AG10803 (cell line): ENCODE results near the gene CUL4A.

Source experiments
- DNase-seq: peaks from one replicate; pipeline ENCODE4 v3.0.0; 2010; ENCODE audit warnings: low read depth
- H3K4me3 ChIP-seq: 2 replicates; pipeline ENCODE4 v1.5.1; 2011; ENCODE audit warnings: mild to moderate bottlenecking, low read length, control low read depth
- CTCF ChIP-seq: conservative IDR thresholded peaks from 2 replicates; pipeline ENCODE4 v1.5.1; 2011; ENCODE audit warnings: mild to moderate bottlenecking, low read length, control low read depth, inconsistent platforms

CUL4A gene

DNA sequence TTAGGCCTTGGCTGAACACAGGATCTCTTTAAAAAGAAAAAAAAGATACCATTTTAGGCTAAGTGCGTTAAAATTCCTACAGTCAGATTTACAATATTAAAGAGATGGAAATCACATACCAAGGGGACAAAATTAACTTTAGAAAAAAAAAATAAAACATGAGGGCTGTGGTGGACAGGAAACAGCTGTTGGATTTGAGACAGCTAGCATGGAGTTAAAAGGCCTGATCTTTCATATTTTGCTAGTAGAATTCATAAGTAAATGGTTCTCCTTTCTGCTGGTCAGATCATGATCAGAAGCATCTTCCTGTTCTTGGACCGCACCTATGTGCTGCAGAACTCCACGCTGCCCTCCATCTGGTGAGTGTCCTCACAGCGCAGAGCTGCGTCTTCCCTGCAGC lies 19.7 kb downstream of the CUL4A start:
- no peak for TF ChIP-seq CTCF
- no peak for DNase-seq

DNA sequence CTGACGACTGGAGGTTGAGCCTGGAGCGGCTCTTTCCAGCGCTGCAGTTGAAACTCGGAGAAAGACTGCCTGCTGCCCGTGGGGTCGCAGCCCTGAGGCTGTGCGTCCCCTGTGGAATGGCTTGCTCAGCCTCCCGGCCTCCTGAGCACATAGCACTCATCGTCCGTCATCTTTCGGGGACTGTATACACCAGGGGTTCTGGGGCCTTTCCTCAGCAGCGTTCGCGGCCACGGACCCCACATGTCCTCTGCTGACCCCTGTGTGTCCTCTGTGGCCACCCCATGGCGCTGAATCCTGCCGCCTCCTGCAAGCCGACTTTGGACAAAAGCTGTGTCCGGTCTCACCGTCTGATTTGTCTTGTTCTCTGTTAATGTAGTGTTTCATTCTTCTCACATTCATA lies 20.4 kb downstream of the CUL4A start:
- no peak for DNase-seq
- no peak overlapping the region for H3K4me3 ChIP-seq
- no peak for TF ChIP-seq CTCF

More for the DNA sequence above, 19.7 kb downstream of the CUL4A start:
- H3K4me3 ChIP-seq, result no peak overlapping the region

DNA sequence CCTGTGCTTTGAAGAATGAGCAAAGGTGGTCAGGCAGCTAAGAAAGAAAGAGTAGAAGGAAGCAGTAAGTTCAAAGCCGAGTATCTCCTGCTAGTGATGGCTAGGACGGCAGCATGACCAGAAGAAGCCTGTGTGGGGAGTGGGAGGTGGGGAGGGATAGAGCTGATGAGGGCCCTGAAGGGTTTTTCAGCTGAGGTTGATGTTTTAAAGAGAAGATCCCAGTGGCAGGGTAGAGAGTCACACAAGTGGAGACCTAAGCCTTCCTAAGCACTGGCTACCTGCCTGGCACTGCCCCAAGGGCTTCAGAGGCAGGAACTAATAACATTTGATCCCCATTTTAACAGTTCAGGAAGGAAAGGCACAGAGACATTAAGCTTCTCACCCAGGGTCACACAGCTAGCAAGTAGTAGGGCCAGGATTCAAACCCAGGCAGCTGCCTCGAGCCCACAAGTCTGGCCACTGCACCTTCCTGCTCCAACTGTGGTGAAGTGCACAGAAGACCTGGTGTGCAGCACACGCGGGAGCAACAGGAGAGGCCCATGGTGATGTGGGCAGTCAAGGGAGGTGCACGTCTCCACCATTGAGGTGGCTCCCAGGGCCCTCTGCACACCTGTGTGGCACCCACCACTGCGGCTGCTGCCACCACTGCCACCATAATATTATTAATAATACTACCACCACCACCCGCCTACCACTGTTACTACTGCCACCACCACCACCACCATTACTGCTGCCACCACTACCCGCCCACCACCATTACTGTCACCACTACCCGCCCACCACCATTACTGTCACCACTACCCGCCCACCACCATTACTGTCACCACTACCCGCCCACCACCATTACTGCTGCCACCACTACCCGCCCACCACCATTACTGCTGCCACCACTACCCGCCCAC lies 22.1 kb downstream of the CUL4A start:
- H3K4me3 ChIP-seq, result no peak overlapping the region
- TF ChIP-seq CTCF, result no peak
- DNase-seq, result no peak

DNA sequence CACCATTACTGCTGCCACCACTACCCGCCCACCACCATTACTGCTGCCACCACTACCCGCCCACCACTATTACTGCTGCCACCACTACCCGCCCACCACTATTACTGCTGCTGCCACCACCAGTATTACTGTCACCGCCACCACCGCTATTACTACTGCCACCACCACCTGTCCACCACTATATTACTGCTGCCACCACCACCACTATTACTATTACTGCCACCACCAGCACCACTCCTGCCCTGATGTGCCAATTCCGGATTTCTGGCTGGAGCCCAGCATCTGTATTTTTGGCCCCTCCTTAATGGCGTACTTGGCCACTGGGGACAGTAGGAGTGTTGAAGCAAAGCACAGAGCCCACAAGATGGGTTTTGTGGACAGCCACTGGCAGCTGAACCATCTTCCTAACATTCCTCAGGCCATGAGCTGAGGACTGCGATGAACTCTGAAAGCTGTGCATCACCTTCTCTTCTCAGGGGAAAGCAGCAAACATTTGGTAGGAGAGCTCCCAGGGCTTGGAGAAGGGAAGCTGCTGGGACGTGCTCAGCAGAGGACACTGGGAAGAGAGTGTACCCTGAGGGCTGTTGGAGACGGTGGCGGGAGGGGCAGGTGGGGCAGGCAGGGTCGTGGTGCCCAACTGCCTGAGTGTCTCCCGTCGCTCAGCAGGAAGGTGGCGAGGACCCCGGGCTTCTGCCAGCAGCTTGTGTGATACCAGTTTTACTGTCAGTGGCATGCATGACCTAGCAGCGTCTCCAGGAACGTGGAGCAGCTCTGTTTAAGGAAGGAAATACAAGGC lies 23.0 kb downstream of the CUL4A start:
- TF ChIP-seq CTCF, result no peak
- no peak for DNase-seq
- H3K4me3 ChIP-seq, result no peak overlapping the region

GRCh38 chr13:113233101-113233500 lies 23.7 kb downstream of the CUL4A start:
- H3K4me3 ChIP-seq, result no peak overlapping the region
- DNase-seq, result no peak
- TF ChIP-seq CTCF, result no peak

DNA sequence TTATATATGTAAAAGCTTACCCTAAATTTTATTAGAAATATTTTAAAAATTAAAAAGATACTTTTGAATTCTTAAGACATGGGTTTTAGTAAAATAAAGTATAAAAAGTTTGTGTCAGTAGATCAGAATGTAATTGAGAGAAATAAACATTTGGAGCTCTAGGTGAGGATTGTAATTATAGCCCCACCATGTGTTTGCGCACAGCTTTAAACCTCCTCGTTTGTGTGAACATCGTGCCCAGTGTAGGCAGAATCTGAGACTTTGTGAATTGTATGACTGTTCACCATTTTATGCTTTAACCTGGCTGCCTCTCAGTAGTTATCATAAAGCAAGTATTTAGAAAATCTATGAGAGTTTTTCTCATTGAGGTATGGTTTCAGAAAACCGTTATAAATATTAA lies 29.1 kb downstream of the CUL4A start:
- no peak for TF ChIP-seq CTCF
- DNase-seq, result no peak
- H3K4me3 ChIP-seq, result no peak overlapping the region
